IPS-20b (cell line): ENCODE results near the gene THSD7A.
A peak's percentile ranks its signal among the peaks of the same experiment; 100 is the strongest.

Experiments
- H3K27ac ChIP-seq: one replicate; pipeline ENCODE4 v1.5.1; 2013; ENCODE audit warnings: low read length
- H3K27me3 ChIP-seq: 2 replicates; pipeline ENCODE4 v1.6.1; 2013; ENCODE audit warnings: mild to moderate bottlenecking, low read length, inconsistent platforms; ENCODE audit not compliant: insufficient read depth
- H3K36me3 ChIP-seq: 2 replicates; pipeline ENCODE4 v1.6.1; 2013; ENCODE audit warnings: low read depth, mild to moderate bottlenecking, inconsistent platforms, low read length, moderate library complexity; ENCODE audit not compliant: insufficient read depth
- H3K4me1 ChIP-seq: 2 replicates; pipeline ENCODE4 v1.6.1; 2013; ENCODE audit warnings: mild to moderate bottlenecking, control low read depth, inconsistent platforms, low read length, moderate library complexity; ENCODE audit not compliant: insufficient read depth
- H3K4me3 ChIP-seq: 2 replicates; pipeline ENCODE4 v1.5.1; 2013; ENCODE audit warnings: mild to moderate bottlenecking, low read length, inconsistent platforms
- H3K9ac ChIP-seq: 2 replicates; pipeline ENCODE4 v1.6.1; 2013; ENCODE audit warnings: low read depth, mild to moderate bottlenecking, inconsistent platforms, low read length, moderate library complexity
- H3K9me3 ChIP-seq: 2 replicates; pipeline ENCODE4 v1.6.1; 2013; ENCODE audit warnings: mild to moderate bottlenecking, low read depth, low read length, inconsistent platforms; ENCODE audit not compliant: insufficient read depth

THSD7A gene

DNA sequence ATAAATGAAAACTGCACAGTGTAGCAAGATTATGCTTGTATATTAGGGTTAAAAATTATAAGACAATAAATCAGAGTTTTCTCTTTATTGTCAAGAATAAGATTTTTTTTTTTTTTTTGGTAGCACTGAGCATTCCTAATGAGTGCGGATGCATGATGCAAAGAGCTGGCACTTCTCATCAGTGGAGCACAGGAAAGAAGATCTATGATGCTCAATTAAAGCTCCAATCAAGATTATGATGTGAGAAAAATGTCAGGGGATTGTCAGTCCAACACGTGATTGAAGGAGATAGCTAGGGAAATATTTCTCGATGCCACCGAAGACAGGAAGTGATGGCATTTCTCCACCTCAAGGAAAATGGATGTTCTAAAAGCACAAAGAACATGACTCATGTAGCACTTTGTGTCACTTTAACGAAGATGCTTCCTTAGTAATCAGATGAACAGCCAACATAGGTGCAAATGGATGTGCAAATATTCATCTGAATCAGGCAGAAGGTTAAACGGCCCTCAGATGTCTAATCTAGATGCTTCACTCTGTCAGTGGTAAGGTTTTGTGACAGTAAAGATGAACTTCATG lies 240.9 kb downstream of the THSD7A start:
- H3K4me1 ChIP-seq: no peaks in the 10 kb centered on the region
- no peak overlapping the region for H3K9ac ChIP-seq
- H3K27ac ChIP-seq: no peak overlapping the region
- no peak overlapping the region for H3K4me3 ChIP-seq
- H3K9me3 ChIP-seq: no peaks in the 10 kb centered on the region
- no peaks in the 10 kb centered on the region for H3K27me3 ChIP-seq
- H3K36me3 ChIP-seq: no peaks in the 10 kb centered on the region

GRCh38 chr7:11589251-11589650 lies 242.7 kb downstream of the THSD7A start:
- Histone ChIP-seq H3K9ac (no peak overlapping the region), H3K4me1 (no peaks in the 10 kb centered on the region), H3K27me3 (no peaks in the 10 kb centered on the region), H3K36me3 (no peaks in the 10 kb centered on the region), H3K4me3 (no peak overlapping the region), H3K27ac (no peak overlapping the region), H3K9me3 (no peaks in the 10 kb centered on the region)

DNA sequence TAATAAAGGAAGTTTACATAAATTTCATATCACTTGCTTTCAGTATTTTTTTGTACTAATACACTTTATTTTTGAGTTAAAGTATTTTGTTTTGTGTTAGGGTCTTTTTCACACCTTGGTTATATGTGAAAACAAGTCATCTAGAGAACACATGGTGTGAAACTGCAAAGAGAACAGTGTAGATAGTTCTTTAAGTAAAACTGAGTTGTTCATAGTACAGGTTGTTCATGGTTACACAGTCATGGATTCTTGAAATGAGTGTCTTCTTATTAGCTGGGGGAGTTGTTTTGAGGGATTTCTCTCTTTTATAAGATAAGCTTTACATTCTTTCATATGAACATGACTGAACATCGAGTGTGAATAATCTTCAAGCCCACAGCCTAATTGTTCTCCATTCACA lies 244.2 kb downstream of the THSD7A start:
- Histone ChIP-seq H3K27me3 (no peaks in the 10 kb centered on the region), H3K36me3 (no peaks in the 10 kb centered on the region), H3K4me3 (no peak overlapping the region), H3K4me1 (no peaks in the 10 kb centered on the region), H3K27ac (no peak overlapping the region), H3K9ac (no peak overlapping the region), H3K9me3 (no peaks in the 10 kb centered on the region)

GRCh38 chr7:11587048-11587447 lies 244.9 kb downstream of the THSD7A start:
- H3K4me3 ChIP-seq: no peak overlapping the region
- H3K27ac ChIP-seq: no peak overlapping the region

GRCh38 chr7:11584406-11585031 lies 247.5 kb downstream of the THSD7A start:
- Histone ChIP-seq H3K4me1 (no peaks in the 10 kb centered on the region), H3K9ac (no peak overlapping the region), H3K36me3 (no peaks in the 10 kb centered on the region), H3K27me3 (no peaks in the 10 kb centered on the region), H3K9me3 (no peaks in the 10 kb centered on the region), H3K27ac (no peak overlapping the region), H3K4me3 (no peak overlapping the region)

More at GRCh38 chr7:11587048-11587447, 244.9 kb downstream of the THSD7A start:
- H3K4me1 ChIP-seq: no peaks in the 10 kb centered on the region
- H3K9me3 ChIP-seq: no peaks in the 10 kb centered on the region
- H3K9ac ChIP-seq: no peak overlapping the region
- no peaks in the 10 kb centered on the region for H3K36me3 ChIP-seq
- H3K27me3 ChIP-seq: no peaks in the 10 kb centered on the region

DNA sequence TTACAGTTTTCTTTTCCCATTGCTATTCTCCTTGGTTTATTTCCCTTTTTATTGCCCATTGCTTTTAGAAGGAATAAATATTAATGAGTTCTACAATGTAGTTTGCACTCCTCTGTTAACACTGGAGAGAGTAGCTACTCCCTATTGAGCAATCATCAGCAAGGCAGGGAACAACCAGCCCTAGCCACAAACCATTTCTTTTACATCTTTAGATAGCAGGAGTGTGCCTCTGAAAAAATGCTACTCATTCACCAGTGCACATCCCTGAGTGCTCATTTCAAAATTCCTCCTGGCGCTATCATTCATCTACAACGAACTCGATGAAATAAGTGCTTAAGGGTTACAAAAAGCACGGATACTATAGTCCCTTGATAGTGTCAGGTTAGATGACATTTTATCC lies 252.9 kb downstream of the THSD7A start:
- H3K9ac ChIP-seq: no peak overlapping the region
- no peaks in the 10 kb centered on the region for H3K36me3 ChIP-seq
- H3K27me3 ChIP-seq: no peaks in the 10 kb centered on the region
- no peak overlapping the region for H3K27ac ChIP-seq
- no peaks in the 10 kb centered on the region for H3K9me3 ChIP-seq
- H3K4me3 ChIP-seq: no peak overlapping the region
- H3K4me1 ChIP-seq: peaks cover 11% of the 10 kb centered on the region

- Histone ChIP-seq H3K27ac (no peak overlapping the region), H3K27me3 (no peaks in the 10 kb centered on the region), H3K9ac (no peak overlapping the region), H3K4me1 (peaks cover 11% of the 10 kb centered on the region), H3K9me3 (no peaks in the 10 kb centered on the region), H3K36me3 (no peaks in the 10 kb centered on the region), H3K4me3 (no peak overlapping the region)
These were observed 255.7 kb downstream of the THSD7A start for GRCh38 chr7:11576310-11576709.

DNA sequence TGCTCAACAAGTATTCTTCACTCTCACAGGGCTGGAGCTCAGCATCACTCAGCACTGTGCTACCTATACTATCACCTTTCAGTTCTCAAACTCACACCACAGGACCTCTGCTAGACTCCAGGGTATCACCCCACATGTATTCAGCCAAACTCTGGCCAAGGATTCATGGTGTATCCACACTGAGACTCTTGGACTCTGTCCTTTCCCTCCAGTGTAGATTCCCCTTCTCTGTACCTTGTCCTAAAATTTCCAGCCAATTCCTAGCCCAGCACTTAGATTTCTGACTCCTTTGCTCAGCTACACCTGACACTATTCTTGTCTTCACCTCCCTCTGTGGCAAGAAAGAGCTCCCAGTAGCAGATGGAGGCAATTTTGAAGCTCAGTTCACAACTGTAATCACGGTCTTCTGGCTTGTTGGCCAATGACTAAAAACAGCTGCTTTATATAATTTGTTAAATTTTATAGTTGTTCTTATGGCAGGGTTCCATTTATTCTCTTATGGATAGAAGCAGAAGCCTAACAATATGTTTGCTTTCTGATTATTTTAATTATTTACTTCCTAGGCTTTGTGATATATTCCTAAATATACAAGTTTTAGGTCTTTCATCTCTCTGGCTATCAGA lies 258.8 kb downstream of the THSD7A start:
- no peaks in the 10 kb centered on the region for H3K9me3 ChIP-seq
- no peaks in the 10 kb centered on the region for H3K27me3 ChIP-seq
- no peak overlapping the region for H3K27ac ChIP-seq
- no peak overlapping the region for H3K4me3 ChIP-seq
- H3K9ac ChIP-seq: no peak overlapping the region
- peaks cover 8% of the 10 kb centered on the region for H3K4me1 ChIP-seq
- no peaks in the 10 kb centered on the region for H3K36me3 ChIP-seq

DNA sequence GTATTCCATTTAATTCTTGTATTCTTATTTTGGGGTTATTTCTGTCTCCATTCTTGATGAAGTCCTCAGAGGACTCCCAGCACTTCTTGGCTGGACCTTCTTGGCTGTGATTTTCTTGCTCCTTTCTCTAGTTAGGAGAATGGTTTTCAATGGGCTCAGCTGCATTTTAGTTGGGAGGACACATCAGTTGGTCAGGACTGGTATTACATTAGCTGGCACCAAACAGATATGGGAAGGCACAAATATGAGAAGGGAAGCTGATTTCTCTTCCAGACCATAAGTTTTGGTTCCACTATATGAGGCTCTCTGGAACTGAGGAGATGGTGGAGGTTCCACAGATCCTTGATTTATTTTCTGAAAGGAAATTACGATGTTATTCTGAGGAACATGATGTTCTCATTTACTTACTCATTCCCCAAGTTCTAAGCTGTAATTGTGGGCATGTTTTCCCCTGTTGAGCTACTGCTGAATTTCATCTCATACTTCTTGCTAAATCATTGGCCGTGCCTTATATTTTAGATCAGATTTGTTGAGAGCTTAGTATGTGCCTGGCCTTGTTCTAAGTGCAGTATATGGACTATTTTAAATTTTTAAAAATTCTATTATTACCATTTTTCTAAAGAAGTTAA lies 261.0 kb downstream of the THSD7A start:
- Histone ChIP-seq H3K4me3 (no peak overlapping the region), H3K4me1 (no peaks in the 10 kb centered on the region), H3K27ac (no peak overlapping the region), H3K9me3 (no peaks in the 10 kb centered on the region), H3K36me3 (no peaks in the 10 kb centered on the region), H3K27me3 (no peaks in the 10 kb centered on the region), H3K9ac (no peak overlapping the region)

- Histone ChIP-seq H3K9me3 (no peaks in the 10 kb centered on the region), H3K4me1 (no peaks in the 10 kb centered on the region), H3K36me3 (no peaks in the 10 kb centered on the region), H3K27ac (no peak overlapping the region), H3K27me3 (no peaks in the 10 kb centered on the region), H3K4me3 (no peak overlapping the region), H3K9ac (no peak overlapping the region)
These were observed 261.8 kb downstream of the THSD7A start for GRCh38 chr7:11570205-11570604.

- no peaks in the 10 kb centered on the region for H3K27me3 ChIP-seq
- no peak overlapping the region for H3K4me3 ChIP-seq
- no peaks in the 10 kb centered on the region for H3K9me3 ChIP-seq
These were observed 264.4 kb downstream of the THSD7A start for GRCh38 chr7:11567571-11567970.

DNA sequence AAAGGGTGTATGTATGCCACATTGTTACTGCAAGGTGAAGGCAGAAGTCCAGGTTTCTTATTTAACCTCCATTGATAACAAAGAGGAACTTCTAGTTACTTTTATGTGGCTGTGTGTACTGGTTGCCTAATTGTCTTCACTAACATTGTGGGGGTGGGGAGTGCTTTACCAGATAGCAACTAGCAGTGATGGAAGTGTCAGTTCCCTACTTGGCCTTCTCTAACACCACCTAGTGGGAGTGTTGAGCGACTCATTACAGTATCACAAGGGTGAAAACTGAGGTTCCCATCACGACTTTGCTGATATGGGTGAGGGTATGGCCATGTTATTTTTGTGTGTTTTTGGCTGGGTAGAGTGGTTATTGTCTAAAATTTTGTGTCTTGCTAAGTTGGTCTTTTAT lies 274.4 kb downstream of the THSD7A start:
- H3K27ac ChIP-seq: no peak overlapping the region
- H3K4me1 ChIP-seq: peaks cover 5% of the 10 kb centered on the region; the same call in 1 of the 2 replicates
- no peak overlapping the region for H3K4me3 ChIP-seq
- no peaks in the 10 kb centered on the region for H3K36me3 ChIP-seq
- no peaks in the 10 kb centered on the region for H3K9me3 ChIP-seq
- peak overlapping the region; percentile 5; the same call in 1 of the 2 replicates for H3K9ac ChIP-seq
- H3K27me3 ChIP-seq: no peaks in the 10 kb centered on the region

More at GRCh38 chr7:11567571-11567970, 264.4 kb downstream of the THSD7A start:
- no peaks in the 10 kb centered on the region for H3K4me1 ChIP-seq
- H3K27ac ChIP-seq: no peak overlapping the region
- H3K36me3 ChIP-seq: no peaks in the 10 kb centered on the region
- no peak overlapping the region for H3K9ac ChIP-seq
